PFSK-1 (cell line): ENCODE results near the gene RBMS3.

Experiments used
- FOXP2 ChIP-seq: optimal IDR thresholded peaks from 2 replicates; pipeline ENCODE3; 2011; ENCODE audit warnings: borderline replicate concordance, control low read depth, inconsistent platforms; ENCODE audit not compliant: insufficient read depth; ENCODE audit errors: extremely low read length, extremely low read depth
- POLR2AphosphoS5 ChIP-seq: IDR thresholded peaks from 2 replicates; pipeline ENCODE4 v1.6.1; 2012; ENCODE audit warnings: low read depth, mild to moderate bottlenecking, control low read depth, low read length, moderate library complexity
- SIN3A ChIP-seq: IDR thresholded peaks from 2 replicates; pipeline ENCODE4 v1.6.1; 2012; ENCODE audit warnings: mild to moderate bottlenecking, low read length, moderate library complexity, borderline replicate concordance; ENCODE audit not compliant: insufficient read depth
- TAF1 ChIP-seq: IDR thresholded peaks from 2 replicates; pipeline ENCODE4 v1.6.1; 2012; ENCODE audit warnings: low read length, control low read depth, borderline replicate concordance; ENCODE audit not compliant: insufficient read depth
- TF ChIP-seq, protein P1 (sequence below), 2 experiments: IDR thresholded peaks; 2 replicates each; pipeline versions ENCODE4 v1.6.1 to v1.8.0; 2011 to 2012; ENCODE audit warnings: low read depth in 2 of 2, low read length in 2 of 2, control low read depth in 1 of 2, inconsistent platforms in 1 of 2, mild to moderate bottlenecking in 1 of 2, moderate library complexity in 1 of 2; ENCODE audit not compliant: insufficient read depth in 1 of 2

DNA sequence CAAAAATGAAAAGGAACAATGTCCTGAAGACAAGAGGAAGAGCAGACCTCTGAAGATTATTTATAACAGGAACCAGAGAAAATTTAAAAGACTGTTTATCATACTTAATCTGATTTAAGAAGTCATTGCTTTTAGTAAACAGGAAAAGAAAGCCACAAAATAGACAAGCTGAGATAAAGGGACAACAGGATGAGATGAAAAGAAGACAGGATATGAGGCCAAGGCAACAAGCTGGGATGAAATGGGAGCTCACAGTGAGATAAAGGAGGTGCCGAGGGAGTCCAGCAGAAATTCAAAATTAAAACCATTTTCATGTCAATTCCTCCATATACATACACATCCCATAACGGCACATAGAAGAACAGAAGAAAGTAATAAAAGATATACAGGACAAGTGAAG is 277.0 kb downstream of the RBMS3 start:
- TF ChIP-seq TAF1 (no peak), FOXP2 (no peak), POLR2AphosphoS5 (no peak), SIN3A (no peak)
- TF ChIP-seq, protein P1, sequence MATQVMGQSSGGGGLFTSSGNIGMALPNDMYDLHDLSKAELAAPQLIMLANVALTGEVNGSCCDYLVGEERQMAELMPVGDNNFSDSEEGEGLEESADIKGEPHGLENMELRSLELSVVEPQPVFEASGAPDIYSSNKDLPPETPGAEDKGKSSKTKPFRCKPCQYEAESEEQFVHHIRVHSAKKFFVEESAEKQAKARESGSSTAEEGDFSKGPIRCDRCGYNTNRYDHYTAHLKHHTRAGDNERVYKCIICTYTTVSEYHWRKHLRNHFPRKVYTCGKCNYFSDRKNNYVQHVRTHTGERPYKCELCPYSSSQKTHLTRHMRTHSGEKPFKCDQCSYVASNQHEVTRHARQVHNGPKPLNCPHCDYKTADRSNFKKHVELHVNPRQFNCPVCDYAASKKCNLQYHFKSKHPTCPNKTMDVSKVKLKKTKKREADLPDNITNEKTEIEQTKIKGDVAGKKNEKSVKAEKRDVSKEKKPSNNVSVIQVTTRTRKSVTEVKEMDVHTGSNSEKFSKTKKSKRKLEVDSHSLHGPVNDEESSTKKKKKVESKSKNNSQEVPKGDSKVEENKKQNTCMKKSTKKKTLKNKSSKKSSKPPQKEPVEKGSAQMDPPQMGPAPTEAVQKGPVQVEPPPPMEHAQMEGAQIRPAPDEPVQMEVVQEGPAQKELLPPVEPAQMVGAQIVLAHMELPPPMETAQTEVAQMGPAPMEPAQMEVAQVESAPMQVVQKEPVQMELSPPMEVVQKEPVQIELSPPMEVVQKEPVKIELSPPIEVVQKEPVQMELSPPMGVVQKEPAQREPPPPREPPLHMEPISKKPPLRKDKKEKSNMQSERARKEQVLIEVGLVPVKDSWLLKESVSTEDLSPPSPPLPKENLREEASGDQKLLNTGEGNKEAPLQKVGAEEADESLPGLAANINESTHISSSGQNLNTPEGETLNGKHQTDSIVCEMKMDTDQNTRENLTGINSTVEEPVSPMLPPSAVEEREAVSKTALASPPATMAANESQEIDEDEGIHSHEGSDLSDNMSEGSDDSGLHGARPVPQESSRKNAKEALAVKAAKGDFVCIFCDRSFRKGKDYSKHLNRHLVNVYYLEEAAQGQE (IDR thresholded peaks at IDR 0.05; ENCODE audit: insufficient read depth in 1 of 2, low read depth in 2 of 2, low read length in 2 of 2): no peak
